Astrocyte (in vitro differentiated cells and primary cell): ENCODE results near the gene SNPH. TPM values are rescaled to one million over a fixed set of nuclear protein-coding genes. Genes with fewer than 3 reads are reported as not detected.

ENCODE experiments used
- DNase-seq: peaks from one replicate; pipeline ENCODE4 v3.0.0-alpha.2; 2010; ENCODE audit warnings: low read depth
- FAIRE-seq: peaks from 2 replicates; lab custom pipeline; 2011; peaks lifted over from hg19 to GRCh38; lab: Jason Lieb, UNC
- H2AFZ ChIP-seq: 2 replicates; pipeline ENCODE4 v1.6.0; 2012; ENCODE audit warnings: low read depth, low read length, inconsistent platforms
- H3K27ac ChIP-seq: 2 replicates; pipeline ENCODE4 v1.5.1; 2011; ENCODE audit warnings: low read depth, low read length, inconsistent platforms
- H3K27me3 ChIP-seq: 2 replicates; pipeline ENCODE4 v1.6.0; 2011; ENCODE audit warnings: low read length, inconsistent platforms; ENCODE audit not compliant: insufficient read depth
- H3K36me3 ChIP-seq: 2 replicates; pipeline ENCODE4 v1.5.1; 2011; ENCODE audit warnings: low read length, inconsistent platforms; ENCODE audit not compliant: insufficient read depth
- H3K4me1 ChIP-seq: 2 replicates; pipeline ENCODE4 v1.5.1; 2011; ENCODE audit warnings: low read length, inconsistent platforms; ENCODE audit not compliant: insufficient read depth
- H3K4me2 ChIP-seq: 2 replicates; pipeline ENCODE4 v1.6.0; 2012; ENCODE audit warnings: low read length, inconsistent platforms
- H3K4me3 ChIP-seq: 2 replicates; pipeline ENCODE4 v1.5.1; 2011; ENCODE audit warnings: low read depth, mild to moderate bottlenecking, low read length, inconsistent platforms; ENCODE audit not compliant: insufficient read depth
- H3K79me2 ChIP-seq: 2 replicates; pipeline ENCODE4 v1.6.0; 2012; ENCODE audit warnings: mild to moderate bottlenecking, low read length, inconsistent platforms; ENCODE audit not compliant: insufficient read depth
- H3K9ac ChIP-seq: 2 replicates; pipeline ENCODE4 v1.6.0; 2012; ENCODE audit warnings: mild to moderate bottlenecking, low read length, inconsistent platforms
- H3K9me3 ChIP-seq: 2 replicates; pipeline ENCODE4 v1.5.1; 2012; ENCODE audit warnings: low read depth, mild to moderate bottlenecking, low read length, inconsistent platforms; ENCODE audit not compliant: insufficient read depth
- H4K20me1 ChIP-seq: 2 replicates; pipeline ENCODE4 v1.6.0; 2012; ENCODE audit warnings: low read length, inconsistent platforms; ENCODE audit not compliant: insufficient read depth
- H3K27ac Mint-ChIP-seq: one replicate; pipeline ENCODE4 v1.8.0; 2021; ENCODE audit warnings: mild to moderate bottlenecking, mixed read lengths; ENCODE audit not compliant: unreplicated experiment
- H3K27me3 Mint-ChIP-seq: one replicate; pipeline ENCODE4 v1.8.0; 2021; ENCODE audit warnings: low read depth, mixed read lengths; ENCODE audit not compliant: unreplicated experiment
- H3K36me3 Mint-ChIP-seq: one replicate; pipeline ENCODE4 v1.8.0; 2021; ENCODE audit warnings: low read depth, mixed read lengths; ENCODE audit not compliant: unreplicated experiment
- H3K4me1 Mint-ChIP-seq: one replicate; pipeline ENCODE4 v1.8.0; 2021; ENCODE audit warnings: low read depth, mixed read lengths; ENCODE audit not compliant: unreplicated experiment
- H3K4me3 Mint-ChIP-seq: one replicate; pipeline ENCODE4 v1.8.0; 2021; ENCODE audit warnings: mild to moderate bottlenecking, moderate library complexity, mixed read lengths; ENCODE audit not compliant: unreplicated experiment
- H3K9me3 Mint-ChIP-seq: one replicate; pipeline ENCODE4 v1.8.0; 2021; ENCODE audit warnings: mild to moderate bottlenecking, mixed read lengths; ENCODE audit not compliant: unreplicated experiment
- CTCF ChIP-seq: IDR thresholded peaks from 2 replicates; pipeline ENCODE4 v1.5.1; 2011; ENCODE audit warnings: low read depth, mild to moderate bottlenecking, inconsistent platforms, low read length, moderate library complexity; ENCODE audit not compliant: insufficient read depth
- EZH2 ChIP-seq: IDR thresholded peaks from 2 replicates; pipeline ENCODE4 v1.6.1; 2012; ENCODE audit warnings: mild to moderate bottlenecking, low read length, inconsistent platforms; ENCODE audit not compliant: insufficient read depth
- total RNA-seq: library from RNA; stranded (reverse); gene quantifications from 2 replicates; pipeline ENCODE4 v1.2.1, GENCODE V29; 2021

The SNPH gene
- total RNA-seq, 1 donor from 2014 or later: 7.9 TPM

GRCh38 chr20:1225783-1226654, 40.1 kb upstream of the SNPH start, which contains the start of gene RAD21L1:
RAD21L1 (plus strand) TSS chr20:1226044; CDS start chr20:1228454, 2,410 bp downstream.
- H3K79me2 ChIP-seq: no peaks in the 10 kb centered on the region
- H3K4me3 Mint-ChIP-seq: peak within 1 kb of the TSS; percentile 87
- peaks cover 17% of the 10 kb centered on the region for H3K27me3 Mint-ChIP-seq
- H3K4me1 ChIP-seq: no peaks in the 10 kb centered on the region
- no peaks in the 10 kb centered on the region for H4K20me1 ChIP-seq
- H3K9ac ChIP-seq: peak within 1 kb of the TSS; percentile 71
- H3K27ac Mint-ChIP-seq: no peak within 1 kb of the TSS
- FAIRE-seq (no peak), DNase-seq (peak; percentile 34)
- H3K4me2 ChIP-seq: peak within 1 kb of the TSS; percentile 96
- H3K36me3 Mint-ChIP-seq: peaks cover 2% of the 10 kb centered on the region
- H3K9me3 ChIP-seq: no peaks in the 10 kb centered on the region
- H3K27me3 ChIP-seq: peaks cover 16% of the 10 kb centered on the region
- peak within 1 kb of the TSS; percentile 92 for H2AFZ ChIP-seq
- no peaks in the 10 kb centered on the region for H3K36me3 ChIP-seq
- H3K4me3 ChIP-seq: peak within 1 kb of the TSS; percentile 71
- H3K27ac ChIP-seq: no peak within 1 kb of the TSS
- H3K9me3 Mint-ChIP-seq: peaks cover 7% of the 10 kb centered on the region
- TF ChIP-seq EZH2 (no peak), CTCF (no peak)
- no peaks in the 10 kb centered on the region for H3K4me1 Mint-ChIP-seq

DNA sequence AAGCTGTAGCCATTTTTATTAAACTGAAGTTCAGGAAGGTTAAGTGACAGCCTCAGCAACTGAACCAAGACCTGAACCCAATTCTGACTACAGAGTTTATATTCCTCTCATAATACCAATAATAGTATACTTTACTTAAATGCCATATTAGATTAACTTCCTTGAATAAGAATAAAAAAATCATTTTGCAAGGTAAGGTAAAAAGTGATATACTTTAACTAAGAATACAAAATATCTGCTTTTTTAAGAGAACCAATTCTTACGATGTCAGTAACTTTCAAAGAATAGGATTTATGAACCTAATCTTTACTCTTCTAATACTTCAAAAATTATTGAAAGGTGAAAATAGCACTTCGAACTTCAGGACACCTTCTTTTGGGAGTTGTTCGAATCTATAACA, 36.6 kb upstream of the SNPH start:
- no peaks in the 10 kb centered on the region for H3K9me3 ChIP-seq
- H4K20me1 ChIP-seq: no peaks in the 10 kb centered on the region
- H3K36me3 ChIP-seq: no peaks in the 10 kb centered on the region
- H3K27ac ChIP-seq: no peak overlapping the region
- H3K9me3 Mint-ChIP-seq: no peaks in the 10 kb centered on the region
- no peaks in the 10 kb centered on the region for H3K4me1 ChIP-seq
- H3K4me3 Mint-ChIP-seq: no peak overlapping the region
- H3K79me2 ChIP-seq: no peaks in the 10 kb centered on the region
- peaks cover under 1% of the 10 kb centered on the region for H3K36me3 Mint-ChIP-seq
- DNase-seq (no peak), FAIRE-seq (no peak)
- no peak overlapping the region for H3K4me3 ChIP-seq
- TF ChIP-seq CTCF: no peak
- TF ChIP-seq EZH2: no peak
- H2AFZ ChIP-seq: no peak overlapping the region
- no peak overlapping the region for H3K4me2 ChIP-seq
- no peaks in the 10 kb centered on the region for H3K4me1 Mint-ChIP-seq
- H3K27me3 Mint-ChIP-seq: peaks cover 9% of the 10 kb centered on the region
- H3K27me3 ChIP-seq: peaks cover 33% of the 10 kb centered on the region
- no peak overlapping the region for H3K9ac ChIP-seq
- H3K27ac Mint-ChIP-seq: no peak overlapping the region
